Heart right ventricle (tissue), 16 donors: ENCODE data around the gene GPR157. TPM values are rescaled to one million over a fixed set of nuclear protein-coding genes. Genes with fewer than 3 reads are reported as not detected.

Experiments used
- ATAC-seq, 8 donors: fragments of 200-7000 bp; cut with Tn5 transposase; one replicate each; pipeline ENCODE4 v1.9.1; 2020; ENCODE audit warnings: mild to moderate bottlenecking in 8 of 8, moderate library complexity in 8 of 8, moderate number of reproducible peaks in 1 of 8
- DNase-seq, 2 donors: peaks; one replicate each; pipeline ENCODE4 v3.0.0-alpha.2; 2020
- H3K27ac ChIP-seq, 10 donors: fragments of 200-600 bp; sonication (generic) in 2 of 10; one replicate each; pipeline versions ENCODE4 v1.5.0 to v1.8.0; 2020 to 2022; ENCODE audit warnings: mild to moderate bottlenecking in 3 of 10
- H3K27me3 ChIP-seq, 7 donors: fragments of 200-600 bp; one replicate each; pipeline ENCODE4 v1.8.0; 2021 to 2022; ENCODE audit warnings: mild to moderate bottlenecking in 2 of 7
- H3K36me3 ChIP-seq, 9 donors: fragments of 200-600 bp; sonication (generic) in 1 of 9; one replicate each; pipeline versions ENCODE4 v1.5.0 to v1.8.0; 2020 to 2022; ENCODE audit warnings: mild to moderate bottlenecking in 2 of 9
- H3K4me1 ChIP-seq, 9 donors: fragments of 200-600 bp; sonication (generic) in 1 of 9; one replicate each; pipeline versions ENCODE4 v1.5.0 to v1.8.0; 2020 to 2022; ENCODE audit warnings: mild to moderate bottlenecking in 4 of 9
- H3K4me3 ChIP-seq, 10 donors: fragments of 200-600 bp; sonication (generic) in 2 of 10; one replicate each; pipeline versions ENCODE4 v1.5.0 to v1.8.0; 2020 to 2022; ENCODE audit warnings: mild to moderate bottlenecking in 7 of 10, moderate library complexity in 2 of 10
- H3K9me3 ChIP-seq, 11 donors: fragments of 200-600 bp in 10 of 11; sonication (generic) in 2 of 11; one replicate each; pipeline versions ENCODE4 v1.5.0 to v1.8.0; 2013 to 2022; ENCODE audit warnings: mild to moderate bottlenecking in 2 of 11, control low read depth in 1 of 11, moderate library complexity in 1 of 11
- CTCF ChIP-seq, 9 donors: fragments of 200-600 bp; sonication (generic) in 2 of 9; IDR thresholded peaks; one replicate each; pipeline versions ENCODE4 v1.5.0 to v1.8.0; 2021 to 2022; ENCODE audit warnings: antibody characterized with exemption in 9 of 9, mild to moderate bottlenecking in 5 of 9, moderate library complexity in 1 of 9
- WGBS, 2 donors: extraction: QIAGEN DNeasy Blood & Tissue Kit; methylation state at CpG; one replicate each; pipeline ENCODE4 v1.1.7; 2013; ENCODE audit warnings: inconsistent platforms in 1 of 2; 5-methylcytosine and 5-hydroxymethylcytosine counted together
- intact Hi-C, 10 donors: fragments of 100-400 bp; cut with DNase I; formaldehyde crosslinking; loops; one replicate each; pipeline versions ENCODE4 v1.11.1 to v1.14.2; 2022
- polyA plus RNA-seq, 2 donors: library from polyadenylated mRNA; stranded (reverse); fragments of 200-250 nt; gene quantifications; one replicate each; pipeline ENCODE4 v1.2.3, GENCODE V29; 2013
- total RNA-seq, 10 donors: library from RNA; stranded (reverse); fragmentation: NEBNext Ultra II Directional in 3 of 10; extraction: Animal tissue kit (Norgen Biotek cat#: 25700) in 3 of 10; gene quantifications; one replicate each; pipeline versions ENCODE4 v1.2.1 to v1.2.4, GENCODE V29; 2021 to 2023
- donor health status: Arrhythmogenic right ventricular cardiomyopathy.
- donor health status: ischemic (EF 13 %, LVEDD 7.1; RV severe dilation, severe dysfunction).
- donor health status: healthy with polysubstance abuse.
- donor health status: DM: no; HTN: yes; CAD: no.
- donor health status: DM: no; HTN: no; CAD: no.
- donor health status: ischemic (EF 25% LVEDD 6.9; RV normal size, moderate dysfunction).
- donor health status: ischemic (EF 25% LVEDD 5.7; RV mildly dilated, moderate dysfunction).
- donor health status: healthy.
- donor health status: DM: yes; HTN: yes; CAD: no.
- donor health status: Ischemic cardiomyopathy.
- donor health status: ischemic (EF 35%, LVEDD 5.7; RV mildly dilated, moderate dysfunction).
- donor health status: nonischemic (EF 11% LVEDD 7.7; RV severe dilation, severe dysfunction).
- donor health status: DM: yes; HTN: yes; CAD: no.
- donor health status: PGD.
- donor health status: ischemic (EF 29% LVEDD 5.4; RV normal size, mild dysfunction).
- donor health status: nonischemic (EF 23%, LVEDD 6.1; RV moderate dilation, normal function).

GPR157 gene
- total and polyA plus RNA-seq, 12 donors = 5.1 to 69.1 (median 36.2) TPM

GRCh38 chr1:9062846-9063245, 66.1 kb downstream of the GPR157 start:
- Histone ChIP-seq H3K36me3 (no peaks in the 10 kb centered on the region), H3K27ac (no peak overlapping the region), H3K27me3 (no peaks in the 10 kb centered on the region), H3K4me1 (peaks cover 0 to 63% (median 26%) of the 10 kb centered on the region in 9 donors), H3K9me3 (no peaks in the 10 kb centered on the region), H3K4me3 (no peak overlapping the region)
- ATAC-seq (no peak), DNase-seq (no peak)
- TF ChIP-seq CTCF (IDR thresholded peaks at IDR 0.05) = no peak
- 87% methylated on average over 5 of the region's 5 CpGs for WGBS, 2 donors
- intact Hi-C loops = no loop called here

- Histone ChIP-seq H3K4me1 (peaks cover 0 to 55% (median 26%) of the 10 kb centered on the region in 9 donors), H3K4me3 (no peak overlapping the region), H3K9me3 (no peaks in the 10 kb centered on the region), H3K36me3 (no peaks in the 10 kb centered on the region), H3K27ac (peak overlapping the region in 2 of 10 donors; percentile 9 to 48), H3K27me3 (no peaks in the 10 kb centered on the region)
- no peak for TF ChIP-seq CTCF (IDR thresholded peaks at IDR 0.05)
- WGBS, 2 donors = 83 to 85% methylated on average over 7 of the region's 7 CpGs
- DNase-seq = no peak
- no peak for ATAC-seq
- intact Hi-C loops = no loop called here
Measured at GRCh38 chr1:9062021-9062471, 66.9 kb downstream of the GPR157 start.

- peak overlapping the region in 2 of 10 donors; percentile 9 to 48 for H3K27ac ChIP-seq
- no peaks in the 10 kb centered on the region for H3K27me3 ChIP-seq
- no peaks in the 10 kb centered on the region for H3K9me3 ChIP-seq
- no peak for DNase-seq
- H3K4me1 ChIP-seq = peaks cover 0 to 48% (median 21%) of the 10 kb centered on the region in 9 donors
- peaks cover 0 to 6% (median 0%) of the 10 kb centered on the region in 9 donors for H3K36me3 ChIP-seq
- no peak overlapping the region for H3K4me3 ChIP-seq
- 69 to 72% methylated on average over 6 of the region's 6 CpGs for WGBS, 2 donors
- peak in 2 of 8 donors; percentile 23 to 41 for ATAC-seq
- intact Hi-C loops = no loop called here
- no peak for TF ChIP-seq CTCF (IDR thresholded peaks at IDR 0.05)
Measured at GRCh38 chr1:9061252-9061960, 67.5 kb downstream of the GPR157 start.

- H3K27me3 ChIP-seq = no peaks in the 10 kb centered on the region
- DNase-seq (no peak), ATAC-seq (no peak)
- TF ChIP-seq CTCF (IDR thresholded peaks at IDR 0.05) = no peak
- no peak overlapping the region for H3K27ac ChIP-seq
- H3K9me3 ChIP-seq = no peaks in the 10 kb centered on the region
- WGBS, 2 donors = 89 to 95% methylated on average over 4 of the region's 4 CpGs
- intact Hi-C loops = no loop called here
- no peak overlapping the region for H3K4me3 ChIP-seq
- H3K4me1 ChIP-seq = peaks cover 0 to 36% (median 16%) of the 10 kb centered on the region in 9 donors
- peaks cover 0 to 12% (median 0%) of the 10 kb centered on the region in 9 donors for H3K36me3 ChIP-seq
Measured at GRCh38 chr1:9059891-9060744, 68.8 kb downstream of the GPR157 start.
